Kidney capillary endothelial cell (primary cell): ENCODE results near the gene PNPO.
A peak's percentile ranks its signal among the peaks of the same experiment; 100 is the strongest.

Experiments used
- DNase-seq: peaks from one replicate; pipeline ENCODE4 v3.0.0-alpha.2; 2018; ENCODE audit warnings: low spot score

Gene PNPO

DNA sequence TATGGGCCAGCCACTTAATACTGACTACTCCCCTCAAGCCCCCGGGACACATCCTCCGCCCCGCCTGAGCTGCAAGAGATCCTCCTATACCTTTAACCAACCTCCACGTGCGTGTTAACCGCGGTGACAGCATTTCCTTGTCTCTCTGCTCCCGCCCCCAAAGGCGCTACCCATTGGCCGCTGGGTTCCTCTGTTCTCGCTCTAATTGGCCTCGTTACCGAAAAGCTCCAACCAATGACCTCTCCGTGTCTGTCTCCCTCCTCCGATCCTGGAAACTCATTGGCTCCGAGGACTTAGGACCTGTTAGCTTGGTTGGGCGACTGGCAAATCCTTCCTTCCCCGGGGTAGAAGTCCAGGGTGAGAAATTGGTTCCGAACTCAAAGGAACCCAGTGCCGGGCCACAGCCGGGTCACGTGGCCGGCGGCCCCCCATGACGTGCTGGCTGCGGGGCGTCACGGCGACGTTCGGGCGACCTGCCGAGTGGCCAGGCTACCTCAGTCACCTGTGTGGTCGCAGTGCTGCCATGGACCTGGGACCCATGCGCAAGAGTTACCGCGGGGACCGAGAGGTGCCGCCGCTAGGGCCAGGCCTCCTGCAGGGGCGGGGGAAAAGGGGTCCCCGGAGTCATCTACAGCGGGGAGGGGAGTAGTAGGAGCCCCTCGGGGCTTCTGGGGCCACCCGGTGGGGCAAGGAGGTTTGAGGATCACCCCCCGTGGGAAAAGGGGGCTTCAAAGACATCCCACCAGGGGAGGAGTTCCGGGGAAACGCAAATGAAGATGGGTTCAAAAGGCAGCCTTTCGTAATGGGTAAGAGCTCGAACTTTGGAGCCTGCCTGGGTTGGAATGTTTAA lies at the start of gene PNPO:
PNPO (plus strand) TSS at position 326 of the 850 bp plus-strand sequence; CDS start at position 431, 105 bp downstream.
- peak; percentile 95 for DNase-seq

DNA sequence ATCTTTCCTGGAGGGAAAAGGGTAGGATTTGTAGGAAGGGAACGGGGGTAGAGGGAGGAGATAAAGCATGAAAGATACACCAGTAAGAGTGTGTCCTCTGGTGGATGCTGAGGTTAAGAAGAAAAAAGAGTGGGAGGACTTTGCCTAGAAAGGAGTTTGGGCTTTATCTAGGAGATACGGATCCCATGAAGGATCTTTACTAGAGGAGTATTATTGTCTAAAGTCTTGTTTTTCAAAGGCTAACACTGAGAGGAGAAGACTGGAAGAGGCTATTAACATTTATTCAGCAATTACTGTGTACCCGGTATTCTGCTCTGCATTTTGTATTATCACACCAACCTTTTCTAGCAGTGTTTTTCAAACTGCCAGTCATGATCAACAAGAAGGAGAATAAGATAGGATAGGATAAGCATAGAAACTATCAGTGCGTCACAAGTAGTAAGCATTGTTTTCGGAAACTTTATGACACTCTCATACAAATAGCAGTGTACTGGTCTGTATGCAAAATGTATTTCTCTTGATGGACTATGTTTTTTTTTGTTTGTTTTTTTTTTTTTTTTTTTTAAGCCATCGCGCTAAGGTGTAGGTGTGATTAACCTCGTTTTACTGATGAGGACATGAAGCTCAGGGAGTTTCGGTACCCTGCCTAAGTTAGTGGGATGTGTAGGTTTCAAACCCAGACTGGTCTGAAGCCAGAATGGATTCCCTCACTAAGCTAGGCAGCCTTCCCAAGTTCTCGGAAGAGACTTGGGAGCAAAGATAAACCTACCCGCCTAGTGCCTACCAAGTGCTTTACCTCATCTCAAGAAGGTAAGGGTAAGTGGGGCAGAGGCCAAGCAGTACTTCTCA lies 46.6 kb upstream of the PNPO start:
- DNase-seq = peak; percentile 13

DNA sequence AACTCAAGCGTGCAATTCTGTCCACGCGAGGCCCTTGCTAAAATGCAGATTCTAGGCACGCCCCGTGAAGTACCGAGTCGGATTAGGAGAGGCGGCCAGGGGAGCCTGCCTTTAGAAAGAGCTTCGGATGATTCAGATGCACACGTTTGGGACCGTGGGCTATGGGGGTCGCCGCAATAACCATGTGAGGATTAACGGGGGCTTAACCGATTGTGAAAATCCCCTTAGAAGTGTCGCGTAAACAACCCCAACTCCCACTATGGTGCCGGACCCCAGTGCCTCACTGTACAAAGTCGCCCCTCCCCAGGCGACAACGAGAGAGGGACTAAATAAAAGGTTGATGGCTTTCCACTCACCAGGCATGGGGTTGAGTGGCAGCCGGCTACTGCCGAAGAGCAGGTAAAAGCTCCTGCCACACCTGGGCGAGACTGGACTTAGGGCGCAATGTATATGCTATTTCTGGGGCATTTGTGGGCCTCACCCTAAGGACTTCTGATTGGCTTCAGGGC lies 46.0 kb upstream of the PNPO start:
- DNase-seq = no peak

DNA sequence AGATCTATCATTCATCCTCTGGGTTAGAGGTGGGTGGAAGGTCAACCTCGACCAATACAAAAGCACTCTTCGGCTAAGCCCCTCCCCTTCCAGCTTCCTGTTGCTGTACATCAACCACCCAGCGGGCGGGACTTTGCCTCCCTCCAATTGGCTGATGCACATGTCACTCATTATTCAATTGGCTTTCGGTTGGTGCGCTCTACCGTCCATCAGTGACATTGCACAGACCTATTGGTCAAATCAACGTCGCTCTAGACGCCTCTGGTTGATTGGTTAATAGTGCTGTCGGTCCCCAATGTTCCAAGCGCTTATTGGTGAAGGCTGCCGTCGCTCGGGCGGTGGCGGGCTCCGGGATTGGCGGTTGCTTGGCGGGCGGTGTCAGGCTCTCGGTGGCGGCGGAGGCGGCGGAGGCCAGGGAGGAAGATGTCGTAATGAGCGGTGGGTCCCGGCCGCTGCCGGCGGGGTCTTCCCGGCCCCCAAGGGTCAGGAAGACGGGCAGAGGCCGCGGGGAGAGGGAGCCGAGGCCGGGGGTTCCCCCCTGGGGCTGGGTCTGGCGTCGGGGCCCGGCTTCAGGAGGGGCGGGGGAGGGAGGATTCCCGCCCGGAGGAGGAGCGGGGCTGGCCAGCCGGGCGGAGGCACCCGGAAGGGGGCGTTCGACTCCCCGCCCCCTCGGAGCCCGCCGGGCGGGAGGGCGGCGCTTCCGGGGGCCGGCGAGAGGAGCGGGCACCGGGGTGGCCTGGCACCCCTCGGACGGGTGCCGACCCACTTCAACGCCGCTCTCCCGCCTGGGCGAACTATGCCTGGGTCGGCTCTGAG lies 45.3 kb upstream of the PNPO start, which contains the start of gene SP2:
SP2 (plus strand) TSS at position 381 of the 816 bp plus-strand sequence; CDS start at position 432, 51 bp downstream.
- peak; percentile 100 for DNase-seq

DNA sequence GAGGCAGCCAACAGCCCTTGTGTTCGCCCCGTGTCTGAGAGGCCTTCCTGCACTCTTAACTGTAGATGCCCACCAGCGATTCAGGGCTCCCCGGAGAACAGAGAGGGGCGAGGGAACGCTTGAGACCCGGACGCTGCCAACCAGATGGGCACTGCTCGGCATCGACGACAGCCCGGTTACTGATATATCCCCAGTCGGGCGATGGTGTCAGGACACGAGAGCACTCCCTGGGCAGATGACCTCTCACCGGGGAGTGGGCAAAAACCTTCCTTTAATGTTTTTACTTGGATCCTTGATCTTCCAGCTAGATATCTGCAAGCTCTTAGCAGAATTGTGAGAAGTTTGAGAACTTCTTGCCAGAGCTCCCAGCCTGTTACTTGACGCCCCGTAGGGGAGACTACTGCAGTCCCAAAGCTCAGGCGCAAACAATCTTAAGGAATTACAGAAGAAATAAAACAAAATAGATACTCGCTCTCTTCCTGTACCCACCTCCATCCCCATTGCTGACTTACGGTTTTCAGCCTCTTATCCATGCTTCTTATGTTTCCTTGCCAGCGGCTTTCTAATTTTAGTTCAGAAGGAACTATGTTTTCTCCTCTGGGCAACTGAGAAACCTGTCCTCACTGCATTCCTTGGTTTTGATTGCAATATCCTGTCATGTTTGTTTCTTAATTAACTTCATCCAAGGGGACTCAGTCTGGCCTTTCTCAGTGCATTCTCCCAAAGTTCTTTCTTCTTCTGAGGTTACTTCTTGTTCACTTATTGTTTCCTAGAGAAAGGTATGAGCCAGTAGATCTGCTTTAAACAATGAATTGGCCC lies 44.5 kb upstream of the PNPO start:
- DNase-seq = no peak

DNA sequence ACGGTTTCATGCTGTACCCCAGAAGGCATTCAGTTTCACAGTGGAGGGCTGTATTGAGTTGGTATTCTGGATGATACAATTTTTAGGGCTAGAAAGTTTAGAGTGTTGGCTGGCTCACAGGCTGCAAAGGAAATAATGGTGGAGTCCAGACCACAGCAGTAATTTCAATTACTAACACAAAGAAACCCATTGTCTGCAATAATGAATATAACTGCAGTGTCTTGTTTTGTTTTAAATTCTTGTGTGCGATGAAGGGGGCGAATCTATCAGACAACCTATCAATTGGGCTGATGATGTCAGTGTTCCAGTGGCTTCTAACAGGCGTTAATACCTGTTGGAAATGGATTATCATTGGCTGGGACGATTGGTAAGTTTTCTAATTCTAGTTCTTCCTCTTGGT lies 43.8 kb upstream of the PNPO start:
- no peak for DNase-seq

DNA sequence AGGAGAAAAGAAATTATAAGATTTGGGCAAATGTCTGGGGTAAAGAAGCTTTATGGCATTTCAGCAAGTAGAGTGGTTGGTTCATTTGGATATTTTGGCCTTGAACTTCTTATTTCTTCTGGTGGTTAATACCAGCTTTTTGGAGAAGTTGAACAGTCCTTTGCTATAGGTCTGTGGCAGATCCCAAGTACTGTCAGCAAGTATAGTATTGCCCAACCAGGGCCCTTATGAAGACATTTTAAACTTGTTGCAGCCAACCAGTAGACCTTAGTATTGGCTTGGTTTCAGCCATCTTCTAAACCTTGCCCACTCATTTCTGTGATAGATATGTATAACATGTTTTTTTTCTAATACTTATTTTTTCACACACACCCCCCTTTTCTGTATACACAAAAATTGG lies 43.1 kb upstream of the PNPO start:
- no peak for DNase-seq

DNA sequence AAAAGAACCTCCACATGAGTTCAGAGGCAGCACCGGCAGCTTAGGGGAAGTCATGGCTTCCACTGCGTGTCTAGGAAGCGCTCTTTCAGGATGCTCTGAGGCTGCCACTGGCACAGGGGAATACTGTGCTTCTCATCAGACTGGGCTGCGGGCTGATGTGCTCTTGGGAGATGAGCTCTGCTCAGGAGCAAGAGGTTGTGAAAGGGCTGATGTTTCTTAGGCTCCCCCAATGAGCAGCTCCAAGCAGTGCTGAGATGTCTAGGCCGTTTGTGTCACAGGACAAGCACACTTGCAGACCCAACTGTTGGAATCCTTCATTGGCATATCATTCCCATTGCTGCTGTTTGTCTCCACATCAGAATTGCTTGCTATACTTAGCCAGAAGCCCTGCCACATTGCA lies 41.7 kb upstream of the PNPO start:
- DNase-seq = no peak

DNA sequence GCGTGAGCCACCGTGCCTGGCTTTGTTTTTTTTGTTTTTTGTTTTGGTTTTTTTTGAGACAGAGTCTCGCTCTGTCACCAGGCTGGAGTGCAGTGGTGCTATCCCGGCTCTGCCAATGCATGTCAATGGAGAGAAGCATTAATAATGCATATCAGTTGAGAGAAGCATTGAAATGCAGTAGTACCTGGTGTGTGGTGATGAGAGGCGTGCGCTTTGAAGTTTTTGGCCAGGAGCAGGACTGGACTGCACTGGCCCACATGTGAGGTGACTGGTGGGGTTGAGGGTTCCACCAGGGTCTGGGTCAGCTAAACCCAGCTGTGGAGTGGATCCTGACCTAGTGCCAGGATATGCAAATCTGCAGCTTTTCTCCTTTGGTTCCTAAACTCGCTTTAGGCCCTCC lies 39.9 kb upstream of the PNPO start:
- DNase-seq = no peak

DNA sequence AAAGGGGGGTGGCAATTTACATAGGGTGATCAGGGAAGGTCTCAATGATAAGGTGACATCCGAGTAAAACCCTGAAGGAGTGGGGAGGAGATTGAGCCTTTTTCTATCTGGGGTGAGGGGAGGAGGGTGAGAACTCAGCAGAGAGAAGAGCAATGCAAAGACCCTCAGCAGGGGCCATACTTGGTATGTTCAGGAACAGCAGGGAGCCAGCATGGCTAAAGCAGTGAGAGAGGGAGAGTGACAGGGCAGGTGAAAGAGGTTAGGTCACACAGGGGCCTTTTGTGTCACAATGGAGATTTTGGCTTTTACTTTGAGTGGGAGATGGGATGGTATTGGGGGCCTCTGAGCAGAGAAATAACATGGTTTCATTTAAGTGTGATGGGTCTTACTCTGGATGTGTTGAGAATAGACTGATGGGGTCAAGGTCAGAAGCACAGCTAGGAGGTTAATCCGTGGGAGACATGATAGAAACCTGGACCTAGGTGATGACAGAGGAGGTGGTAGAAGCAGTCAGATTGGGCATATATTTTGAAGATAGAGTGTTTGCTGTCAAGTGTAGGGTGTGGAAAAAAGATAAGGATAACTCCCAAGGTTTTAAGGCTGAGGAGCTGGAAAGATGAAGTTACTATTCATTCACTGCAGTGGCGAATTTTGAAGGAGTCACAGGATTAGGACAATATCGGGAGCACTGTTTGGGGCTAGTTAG lies 39.2 kb upstream of the PNPO start:
- DNase-seq = no peak

DNA sequence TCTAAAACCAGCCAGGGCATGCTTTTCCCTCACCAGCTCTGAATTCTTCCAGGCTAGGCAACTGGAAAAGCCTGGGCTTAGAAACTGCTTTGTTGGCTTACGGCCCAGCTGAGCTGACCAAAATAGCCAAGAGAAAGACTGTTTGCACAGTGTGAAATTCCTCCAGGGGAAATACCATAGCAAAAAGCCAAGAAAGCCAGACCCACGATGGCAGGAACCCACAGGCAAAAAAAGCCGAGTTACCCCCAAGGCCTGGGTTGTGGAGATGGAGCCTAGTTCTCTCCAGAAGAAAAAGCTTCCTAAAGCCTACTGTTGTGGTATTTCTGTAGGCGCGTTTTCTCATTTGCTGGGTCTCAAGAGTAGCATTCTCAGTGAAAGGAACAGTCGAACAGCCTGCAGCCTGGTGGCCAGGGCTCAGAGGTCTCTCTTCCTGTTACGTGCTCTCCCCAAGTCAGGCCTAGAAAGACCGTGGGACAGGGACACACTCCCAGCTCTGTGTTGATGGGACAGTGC lies 36.1 kb upstream of the PNPO start:
- DNase-seq = no peak

DNA sequence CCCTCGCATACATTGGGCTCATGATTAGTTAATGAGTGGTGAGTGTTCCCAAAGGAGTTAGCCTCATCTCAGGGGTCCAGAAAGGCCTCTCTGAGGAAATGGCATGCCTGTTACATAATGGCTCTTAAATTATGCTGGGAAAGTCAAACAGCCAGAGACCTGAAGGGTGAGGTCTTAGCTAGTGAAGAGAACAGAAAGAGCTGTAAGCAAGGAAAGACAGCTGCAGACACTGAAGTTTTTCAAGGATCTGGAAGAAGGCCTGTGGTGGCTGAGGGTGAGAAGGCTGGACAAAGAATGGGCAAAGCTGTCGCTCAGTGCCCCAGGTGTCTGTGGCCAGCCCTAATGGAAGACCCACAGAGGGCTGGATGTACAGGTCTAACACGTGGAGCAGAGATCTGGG lies 34.9 kb upstream of the PNPO start:
- no peak for DNase-seq

DNA sequence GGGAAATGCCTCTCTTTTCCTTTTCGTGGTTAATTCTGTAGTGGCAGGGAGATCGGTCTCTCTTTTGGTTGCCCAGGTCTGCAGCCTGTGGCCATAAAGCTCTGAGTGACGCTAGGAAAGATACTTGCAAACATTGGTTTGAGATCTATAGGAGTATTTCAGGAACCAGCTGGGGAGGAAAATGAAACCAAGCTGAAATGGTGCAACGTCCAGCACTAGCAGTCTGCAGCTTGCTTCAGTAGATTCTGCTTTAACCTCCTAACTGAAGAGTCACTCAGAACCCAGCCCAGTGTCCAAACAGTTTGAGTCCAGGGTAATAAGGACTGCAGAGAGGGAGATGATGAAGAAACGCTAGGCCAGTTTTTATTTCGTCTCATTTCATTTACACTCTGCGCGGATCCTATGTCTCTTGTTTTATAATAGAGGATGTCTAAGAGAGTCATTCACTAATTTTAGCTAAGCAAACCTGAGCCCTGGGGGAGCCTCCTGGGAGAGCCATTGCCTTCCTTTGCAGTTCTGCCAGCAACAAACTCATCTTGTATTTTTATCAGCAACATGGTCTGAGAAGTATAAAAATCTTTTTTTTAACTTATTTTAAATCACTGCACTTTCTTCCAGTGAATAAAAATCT lies 33.3 kb upstream of the PNPO start:
- no peak for DNase-seq

DNA sequence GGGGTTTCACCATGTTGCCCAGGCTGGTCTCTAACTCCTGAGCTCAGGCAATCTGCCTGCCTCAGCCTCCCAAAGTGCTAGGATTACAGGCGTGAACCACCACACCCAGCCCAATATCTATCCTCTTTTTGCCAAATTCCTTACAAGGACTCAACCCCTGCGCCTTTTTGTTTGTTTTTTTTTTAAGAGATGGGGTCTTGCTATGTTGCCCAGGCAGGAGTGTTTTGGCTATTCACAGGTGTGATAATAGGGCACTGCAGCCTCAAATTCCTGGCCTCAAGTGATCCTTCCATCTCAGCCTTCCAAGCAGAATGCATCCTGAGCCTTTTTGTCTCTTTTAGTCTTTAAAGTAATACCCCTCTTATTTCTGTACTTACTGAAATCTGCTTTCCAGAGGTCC lies 28.3 kb upstream of the PNPO start:
- no peak for DNase-seq

DNA sequence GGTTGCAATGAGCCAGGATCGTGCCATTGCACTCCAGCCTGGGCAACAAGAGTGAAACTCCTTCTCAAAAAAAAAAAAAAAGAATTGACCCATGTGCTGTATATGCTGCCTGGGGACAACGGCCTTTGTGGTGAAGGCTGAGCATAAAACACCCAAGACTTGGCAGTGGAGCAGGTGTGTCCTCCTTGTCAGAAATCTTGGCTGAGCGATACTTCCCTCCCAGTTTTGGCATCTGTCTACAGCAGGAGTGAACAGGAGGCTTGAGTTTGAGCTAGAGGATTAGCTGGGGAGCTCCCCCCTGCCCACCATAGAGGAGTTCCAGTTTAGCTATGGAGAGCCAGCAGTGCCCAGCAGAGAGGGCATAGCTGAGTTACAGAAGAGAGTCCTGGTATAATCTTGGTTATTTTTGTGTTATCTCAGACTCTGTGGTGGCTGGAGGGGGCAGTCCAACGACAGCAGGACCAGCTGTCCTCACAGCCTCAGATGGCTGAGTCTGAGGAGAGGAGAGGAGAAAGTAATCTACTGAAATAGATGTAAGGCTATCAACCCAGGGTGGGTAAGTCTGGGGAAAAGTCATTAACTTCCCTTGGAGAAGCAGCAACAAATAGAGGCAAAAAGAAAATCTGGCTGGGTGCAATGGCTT lies 26.9 kb upstream of the PNPO start:
- DNase-seq = no peak

DNA sequence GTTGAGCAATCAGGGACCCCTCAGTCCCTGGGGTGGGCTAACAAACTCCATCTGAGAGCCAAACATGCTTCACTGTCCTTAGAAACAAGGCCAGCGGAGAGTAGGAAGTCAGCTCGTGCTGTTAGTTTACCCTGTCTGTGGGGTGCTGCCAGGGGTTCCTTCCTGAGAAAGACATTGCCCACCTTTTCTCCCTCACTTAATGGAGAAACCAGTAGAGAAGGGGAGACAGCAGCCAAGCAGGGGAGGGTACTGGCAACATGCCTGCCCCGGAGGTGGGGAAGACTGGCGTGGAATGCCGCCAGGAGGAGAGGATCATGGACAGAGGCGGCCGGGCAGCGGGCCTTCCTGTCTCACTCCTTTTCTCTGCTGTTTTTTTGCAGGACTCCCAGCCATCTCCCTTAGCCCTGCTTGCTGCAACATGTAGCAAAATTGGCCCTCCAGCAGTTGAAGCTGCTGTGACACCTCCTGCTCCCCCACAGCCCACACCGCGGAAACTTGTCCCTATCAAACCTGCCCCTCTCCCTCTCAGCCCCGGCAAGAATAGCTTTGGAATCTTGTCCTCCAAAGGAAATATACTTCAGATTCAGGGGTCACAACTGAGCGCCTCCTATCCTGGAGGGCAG lies 25.5 kb upstream of the PNPO start:
- DNase-seq = no peak

DNA sequence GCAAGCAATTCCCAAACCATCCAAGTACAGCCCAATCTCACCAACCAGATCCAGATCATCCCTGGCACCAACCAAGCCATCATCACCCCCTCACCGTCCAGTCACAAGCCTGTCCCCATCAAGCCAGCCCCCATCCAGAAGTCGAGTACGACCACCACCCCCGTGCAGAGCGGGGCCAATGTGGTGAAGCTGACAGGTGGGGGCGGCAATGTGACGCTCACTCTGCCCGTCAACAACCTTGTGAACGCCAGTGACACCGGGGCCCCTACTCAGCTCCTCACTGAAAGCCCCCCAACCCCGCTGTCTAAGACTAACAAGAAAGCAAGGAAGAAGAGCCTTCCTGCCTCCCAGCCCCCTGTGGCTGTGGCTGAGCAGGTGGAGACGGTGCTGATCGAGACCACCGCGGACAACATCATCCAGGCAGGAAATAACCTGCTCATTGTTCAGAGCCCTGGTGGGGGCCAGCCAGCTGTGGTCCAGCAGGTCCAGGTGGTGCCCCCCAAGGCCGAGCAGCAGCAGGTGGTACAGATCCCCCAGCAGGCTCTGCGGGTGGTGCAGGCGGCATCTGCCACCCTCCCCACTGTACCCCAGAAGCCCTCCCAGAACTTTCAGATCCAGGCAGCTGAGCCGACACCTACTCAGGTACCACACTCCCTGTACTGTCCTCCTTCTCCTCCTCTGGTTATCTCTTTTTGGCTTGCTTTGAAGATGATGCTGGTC lies 24.7 kb upstream of the PNPO start:
- no peak for DNase-seq

DNA sequence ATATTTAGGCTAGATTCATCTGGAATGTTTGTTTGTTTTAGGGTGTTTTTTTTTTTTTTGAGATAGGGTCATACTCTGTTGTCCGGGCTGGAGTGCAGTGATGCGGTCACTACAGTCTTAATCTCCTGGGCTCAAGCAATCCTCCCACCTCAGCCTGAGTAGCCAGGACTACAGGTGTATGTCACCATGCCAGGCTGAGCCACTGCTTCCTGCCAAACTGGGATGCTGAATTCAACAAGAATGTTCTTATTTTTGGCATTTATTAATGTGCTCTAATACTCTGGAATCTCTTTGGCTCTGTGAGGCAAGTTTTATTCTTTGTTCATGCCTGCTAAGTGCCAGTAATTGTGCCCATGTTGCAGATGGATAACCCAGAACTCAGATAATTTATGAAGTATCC lies 23.8 kb upstream of the PNPO start:
- DNase-seq = no peak
